Epithelial cell of esophagus (primary cell): ENCODE data around the gene NEK5.
A peak's percentile ranks its signal among the peaks of the same experiment; 100 is the strongest.
"Not testable (repeated sequence)": the region's sequence is repeated elsewhere in the genome, so short reads cannot be mapped to it uniquely, and the experiment has no call there.

Experiments
- DNase-seq: peaks from one replicate; pipeline ENCODE4 v3.0.0; 2010; ENCODE audit warnings: low read depth
- H3K4me3 ChIP-seq: 2 replicates; pipeline ENCODE4 v1.5.1; 2011; ENCODE audit warnings: mild to moderate bottlenecking, low read length, control low read depth
- TF ChIP-seq, protein P1 (sequence below): IDR thresholded peaks from 2 replicates; pipeline ENCODE4 v1.5.1; 2011; ENCODE audit warnings: low read depth, mild to moderate bottlenecking, low read length, control low read depth, inconsistent platforms; ENCODE audit not compliant: insufficient read depth; ENCODE audit errors: missing control alignments

The NEK5 gene

DNA sequence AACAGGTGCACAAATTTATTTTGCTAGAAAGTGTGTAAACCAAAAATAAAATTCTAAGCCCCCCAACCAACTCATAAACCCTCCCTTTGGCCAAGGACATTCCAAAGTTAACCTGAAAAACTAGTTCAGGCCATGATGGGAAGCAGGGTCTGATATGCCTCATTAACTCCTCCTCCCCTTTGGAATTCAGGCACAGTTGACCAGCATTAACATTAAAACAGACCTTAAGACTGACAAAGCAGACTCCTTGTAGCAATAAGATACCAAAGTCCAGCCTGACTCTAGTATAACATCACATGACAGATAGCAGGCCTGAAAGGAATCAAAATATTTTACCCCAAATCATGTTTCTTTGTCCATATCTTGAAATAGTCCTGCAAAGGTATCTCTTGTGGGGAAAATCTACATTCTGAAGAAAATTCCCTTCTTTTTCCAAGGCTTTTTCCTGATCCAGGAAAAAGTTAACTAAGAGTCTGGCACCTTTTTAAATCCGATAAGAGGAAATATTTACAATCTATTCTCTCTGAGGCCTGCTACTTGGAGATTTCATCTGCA, 19.7 kb downstream of the NEK5 start:
- TF ChIP-seq, protein P1, sequence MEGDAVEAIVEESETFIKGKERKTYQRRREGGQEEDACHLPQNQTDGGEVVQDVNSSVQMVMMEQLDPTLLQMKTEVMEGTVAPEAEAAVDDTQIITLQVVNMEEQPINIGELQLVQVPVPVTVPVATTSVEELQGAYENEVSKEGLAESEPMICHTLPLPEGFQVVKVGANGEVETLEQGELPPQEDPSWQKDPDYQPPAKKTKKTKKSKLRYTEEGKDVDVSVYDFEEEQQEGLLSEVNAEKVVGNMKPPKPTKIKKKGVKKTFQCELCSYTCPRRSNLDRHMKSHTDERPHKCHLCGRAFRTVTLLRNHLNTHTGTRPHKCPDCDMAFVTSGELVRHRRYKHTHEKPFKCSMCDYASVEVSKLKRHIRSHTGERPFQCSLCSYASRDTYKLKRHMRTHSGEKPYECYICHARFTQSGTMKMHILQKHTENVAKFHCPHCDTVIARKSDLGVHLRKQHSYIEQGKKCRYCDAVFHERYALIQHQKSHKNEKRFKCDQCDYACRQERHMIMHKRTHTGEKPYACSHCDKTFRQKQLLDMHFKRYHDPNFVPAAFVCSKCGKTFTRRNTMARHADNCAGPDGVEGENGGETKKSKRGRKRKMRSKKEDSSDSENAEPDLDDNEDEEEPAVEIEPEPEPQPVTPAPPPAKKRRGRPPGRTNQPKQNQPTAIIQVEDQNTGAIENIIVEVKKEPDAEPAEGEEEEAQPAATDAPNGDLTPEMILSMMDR = no peak
- no peak for DNase-seq
- no peak overlapping the region for H3K4me3 ChIP-seq

DNA sequence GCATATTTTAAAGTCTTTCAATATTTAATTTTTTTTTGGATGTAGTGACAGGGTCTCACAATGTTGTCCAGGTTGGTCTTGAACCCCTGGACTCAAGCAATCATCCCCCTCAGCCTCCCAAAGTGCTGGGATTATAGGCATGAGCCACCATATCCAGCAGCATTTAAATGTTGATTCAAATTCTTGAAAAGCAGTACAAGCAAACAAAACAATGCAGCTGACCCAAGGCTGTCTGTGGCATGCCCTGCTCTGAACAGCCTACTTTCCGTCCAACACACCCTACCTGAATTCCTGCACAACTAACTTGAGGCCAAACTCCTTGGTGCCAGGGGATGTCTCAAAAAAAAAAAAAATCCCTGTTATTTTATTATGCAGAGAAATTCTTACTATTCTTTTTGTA, 23.0 kb downstream of the NEK5 start:
- TF ChIP-seq, protein P1 = no peak
- DNase-seq = no peak
- H3K4me3 ChIP-seq = no peak overlapping the region

DNA sequence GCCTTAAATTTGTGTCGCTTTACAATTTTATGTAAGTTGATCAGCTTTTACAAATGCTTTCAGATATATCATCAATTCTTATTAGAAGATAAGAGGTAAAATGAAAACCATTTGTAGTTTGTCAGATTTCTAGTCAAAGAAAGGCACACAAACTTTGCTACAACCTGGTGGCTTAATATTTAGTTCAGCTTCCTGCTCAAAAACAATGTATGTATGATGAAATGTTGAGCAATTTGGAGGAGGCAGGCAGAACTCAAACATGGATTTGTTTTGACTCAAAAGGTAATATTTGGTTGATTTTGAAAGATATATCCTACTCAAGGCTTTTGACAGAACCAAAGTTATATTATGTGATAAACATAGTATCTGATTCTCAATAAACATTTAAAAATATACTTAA, 24.2 kb downstream of the NEK5 start:
- peak; percentile 52 for DNase-seq
- TF ChIP-seq, protein P1 = no peak
- no peak overlapping the region for H3K4me3 ChIP-seq

DNA sequence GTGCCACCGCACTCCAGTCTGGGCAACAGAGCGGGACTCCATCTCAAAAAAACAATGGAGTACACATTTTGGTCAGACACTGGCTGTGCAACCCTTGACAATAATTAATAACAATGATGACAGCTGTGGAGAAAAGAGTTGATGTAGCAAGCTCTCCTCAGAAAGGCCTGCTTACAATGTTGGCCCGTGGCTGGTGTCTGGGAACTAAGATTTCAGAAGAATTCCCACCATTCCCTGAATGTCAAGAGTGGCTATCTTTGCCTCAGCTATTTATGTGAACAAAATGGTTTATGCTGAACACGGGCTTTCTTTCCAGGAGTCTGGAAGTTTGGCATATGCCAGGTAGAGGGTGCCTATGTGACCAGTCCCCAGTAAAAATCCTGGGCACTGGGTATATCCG, 25.5 kb downstream of the NEK5 start:
- TF ChIP-seq, protein P1 = no peak
- no peak overlapping the region for H3K4me3 ChIP-seq
- no peak for DNase-seq

DNA sequence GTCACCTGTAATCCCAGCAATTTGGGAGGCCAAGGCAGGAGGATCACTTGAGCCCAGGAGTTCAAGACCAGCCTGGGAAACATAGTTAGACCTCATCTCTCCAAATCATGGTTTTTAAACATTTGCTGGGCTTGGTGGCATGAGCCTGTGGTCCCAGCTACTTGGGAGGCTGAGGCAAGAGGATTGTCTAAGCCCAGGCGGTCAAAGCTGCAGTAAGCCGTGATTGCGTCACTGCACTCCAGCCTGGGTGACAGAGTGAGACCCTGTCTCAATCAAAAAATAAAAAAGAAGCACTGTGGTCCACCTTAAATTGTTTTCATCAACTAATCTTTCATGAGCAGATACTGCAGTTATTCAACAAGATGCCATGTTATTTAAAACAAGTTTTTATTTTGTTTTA, 26.4 kb downstream of the NEK5 start:
- DNase-seq, H3K4me3 ChIP-seq: not testable (repeated sequence)

DNA sequence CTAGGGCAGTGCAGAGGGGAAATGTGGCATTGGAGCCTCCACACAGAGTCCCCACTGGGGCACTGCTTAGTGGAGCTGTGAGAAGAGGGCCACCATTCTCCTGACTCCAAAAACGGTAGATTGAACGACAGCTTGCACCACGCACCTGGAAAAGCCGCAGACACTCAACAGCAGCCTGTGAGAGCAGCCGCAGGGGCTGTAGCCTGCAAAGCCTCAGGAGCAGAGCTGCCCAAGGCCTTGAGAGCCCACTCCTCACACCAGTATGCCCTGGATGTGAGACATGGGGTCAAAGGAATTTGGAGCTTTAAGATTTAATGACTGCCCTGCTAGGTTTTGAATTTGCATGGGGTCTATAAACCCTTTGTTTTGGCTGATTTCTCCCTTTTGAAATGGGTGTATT, 31.7 kb downstream of the NEK5 start:
- no peak for DNase-seq
- no peak overlapping the region for H3K4me3 ChIP-seq
- TF ChIP-seq, protein P1 = no peak

DNA sequence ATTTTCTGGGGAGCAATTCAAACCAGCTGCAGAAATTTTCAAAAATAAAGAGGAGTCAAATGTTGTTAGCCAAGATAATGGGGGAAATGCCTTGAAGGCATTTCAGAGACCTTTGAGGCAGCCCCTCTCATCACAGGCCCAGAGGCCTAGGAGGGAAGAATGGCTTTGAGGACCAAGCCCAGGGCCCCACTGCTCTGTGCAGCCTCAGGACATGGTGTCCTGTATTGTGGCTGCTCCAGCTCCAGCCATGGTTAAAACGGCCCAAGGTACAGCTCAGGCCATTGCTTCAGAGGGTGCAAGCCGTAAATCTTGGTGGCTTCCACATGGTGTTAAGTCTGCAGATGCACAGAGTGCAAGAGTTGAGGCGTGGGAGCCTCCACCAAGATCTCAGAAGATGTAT, 32.1 kb downstream of the NEK5 start:
- H3K4me3 ChIP-seq = no peak overlapping the region
- no peak for DNase-seq
- TF ChIP-seq, protein P1 = no peak
